HG03045 (cell line): ENCODE measurements around the gene MRLN.

ENCODE experiments used
- ATAC-seq: cut with Tn5 transposase; IDR thresholded peaks from one replicate; pipeline ENCODE4 v1.9.1; 2021; ENCODE audit warnings: mild to moderate bottlenecking, moderate library complexity; ENCODE audit not compliant: unreplicated experiment

Gene MRLN

GRCh38 chr10:59706851-59707797 is 46.1 kb downstream of the MRLN start:
- ATAC-seq = no peak

GRCh38 chr10:59705931-59706330 is 47.3 kb downstream of the MRLN start:
- no peak for ATAC-seq

- no peak for ATAC-seq
These were observed 48.6 kb downstream of the MRLN start for GRCh38 chr10:59704630-59705029.

GRCh38 chr10:59702347-59702746 is 50.9 kb downstream of the MRLN start:
- no peak for ATAC-seq

GRCh38 chr10:59700709-59701108 is 52.5 kb downstream of the MRLN start:
- ATAC-seq = no peak

GRCh38 chr10:59698326-59698725 is 54.9 kb downstream of the MRLN start:
- ATAC-seq = no peak

GRCh38 chr10:59695637-59696036 is 57.6 kb downstream of the MRLN start:
- ATAC-seq = no peak

GRCh38 chr10:59694936-59695335 is 58.3 kb downstream of the MRLN start:
- no peak for ATAC-seq

- no peak for ATAC-seq
These were observed 61.1 kb downstream of the MRLN start for GRCh38 chr10:59692113-59692512.

GRCh38 chr10:59688921-59689351 is 64.3 kb downstream of the MRLN start:
- ATAC-seq = no peak

- no peak for ATAC-seq
These were observed 65.6 kb downstream of the MRLN start for GRCh38 chr10:59687657-59688056.
